ENCODE results near the gene LEMD2.
"Not testable (repeated sequence)": the region's sequence is repeated elsewhere in the genome, so short reads cannot be mapped to it uniquely, and the experiment has no call there.

LEMD2 gene

DNA sequence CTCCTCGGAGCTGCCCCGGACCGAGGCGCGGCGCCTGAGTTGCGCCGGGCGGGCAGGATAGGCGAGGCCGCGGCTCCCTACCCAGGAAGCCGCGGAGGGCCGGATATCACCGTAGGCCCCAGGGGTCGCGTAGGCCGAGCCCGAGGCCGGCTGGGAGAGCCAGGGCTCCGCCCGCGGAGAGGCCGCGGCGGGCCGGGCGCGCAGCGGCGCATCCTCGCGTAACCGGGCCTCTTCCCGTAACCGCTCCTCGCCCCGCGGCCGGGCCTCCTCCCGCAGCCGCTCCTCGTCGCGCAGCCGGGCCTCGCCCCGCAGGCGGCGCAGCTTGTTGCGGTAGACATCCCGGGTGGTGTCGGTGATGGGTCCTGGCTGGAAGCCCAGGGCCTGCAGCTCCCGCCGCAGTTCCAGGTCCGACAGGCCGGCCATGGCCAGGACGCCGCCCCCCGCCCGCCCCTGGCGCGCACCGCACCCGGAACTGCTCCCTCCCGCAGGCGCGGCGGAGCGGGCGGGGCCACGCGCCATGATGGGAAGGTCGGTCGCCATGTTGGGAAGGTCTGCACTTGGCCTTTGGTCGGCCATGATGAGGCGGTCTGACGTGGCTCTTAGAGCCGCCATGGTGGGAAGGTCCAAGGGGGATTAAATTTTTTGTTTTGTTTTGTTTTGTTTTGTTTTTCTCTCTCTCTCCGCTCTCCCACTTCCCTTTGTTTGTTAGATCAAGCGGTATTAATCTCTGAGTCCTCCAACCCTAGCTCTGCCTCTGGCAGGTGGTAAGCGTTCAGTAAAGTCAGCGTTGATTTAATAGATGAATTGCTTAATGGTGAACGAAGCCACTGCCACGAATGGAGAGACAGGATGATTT is at the start of gene LEMD2:
LEMD2 (minus strand) TSS at position 437 of the 856 bp plus-strand sequence; CDS start at position 423, 14 bp downstream.
- TF ChIP-seq, protein P1, sequence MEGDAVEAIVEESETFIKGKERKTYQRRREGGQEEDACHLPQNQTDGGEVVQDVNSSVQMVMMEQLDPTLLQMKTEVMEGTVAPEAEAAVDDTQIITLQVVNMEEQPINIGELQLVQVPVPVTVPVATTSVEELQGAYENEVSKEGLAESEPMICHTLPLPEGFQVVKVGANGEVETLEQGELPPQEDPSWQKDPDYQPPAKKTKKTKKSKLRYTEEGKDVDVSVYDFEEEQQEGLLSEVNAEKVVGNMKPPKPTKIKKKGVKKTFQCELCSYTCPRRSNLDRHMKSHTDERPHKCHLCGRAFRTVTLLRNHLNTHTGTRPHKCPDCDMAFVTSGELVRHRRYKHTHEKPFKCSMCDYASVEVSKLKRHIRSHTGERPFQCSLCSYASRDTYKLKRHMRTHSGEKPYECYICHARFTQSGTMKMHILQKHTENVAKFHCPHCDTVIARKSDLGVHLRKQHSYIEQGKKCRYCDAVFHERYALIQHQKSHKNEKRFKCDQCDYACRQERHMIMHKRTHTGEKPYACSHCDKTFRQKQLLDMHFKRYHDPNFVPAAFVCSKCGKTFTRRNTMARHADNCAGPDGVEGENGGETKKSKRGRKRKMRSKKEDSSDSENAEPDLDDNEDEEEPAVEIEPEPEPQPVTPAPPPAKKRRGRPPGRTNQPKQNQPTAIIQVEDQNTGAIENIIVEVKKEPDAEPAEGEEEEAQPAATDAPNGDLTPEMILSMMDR (IDR thresholded peaks at IDR 0.05; ENCODE audit: control insufficient read depth, extremely low read depth, insufficient read depth): no peak
- DNase-seq (ENCODE audit: low read depth): peak; percentile 77
- peak within 1 kb of the TSS; percentile 67 for H3K4me3 ChIP-seq (ENCODE audit: low read depth, low read length)

DNA sequence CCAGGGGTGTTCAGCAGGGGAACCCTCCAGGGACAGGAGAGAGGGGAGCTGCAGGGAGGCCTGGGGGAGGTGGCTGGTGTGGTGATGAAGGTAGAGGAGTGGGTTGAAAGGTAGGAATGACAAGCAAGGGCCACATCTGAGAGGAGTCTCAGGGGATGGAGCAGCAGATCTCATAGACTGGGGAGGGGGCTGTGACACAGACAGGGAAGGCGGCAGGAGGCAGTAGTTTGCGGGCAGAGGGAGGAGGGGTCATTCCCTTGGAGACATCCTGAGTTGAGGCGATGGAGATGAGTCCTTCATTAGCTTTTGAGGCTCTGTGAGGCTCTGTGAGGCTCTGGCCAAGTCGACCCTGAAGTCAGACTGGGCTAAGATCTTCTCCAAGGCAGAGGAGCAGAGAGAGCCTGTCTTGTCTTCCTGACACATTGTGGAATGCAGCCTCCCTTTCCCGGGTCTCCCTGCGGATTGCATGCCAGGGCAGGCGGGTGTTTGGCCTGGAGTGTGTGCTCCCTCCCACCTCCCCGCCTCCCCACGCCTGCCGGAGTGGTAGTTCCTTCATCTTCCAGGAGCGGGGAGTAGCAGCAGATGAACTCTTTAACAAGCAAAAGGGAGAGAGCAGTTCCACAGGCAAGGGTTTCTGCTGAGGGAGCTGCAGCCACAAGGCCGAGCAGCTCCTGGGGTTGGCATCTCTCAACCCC is 49.2 kb upstream of the LEMD2 start:
- DNase-seq (ENCODE audit: low read depth): no peak
- no peak overlapping the region for H3K4me3 ChIP-seq (ENCODE audit: low read depth, low read length)

DNA sequence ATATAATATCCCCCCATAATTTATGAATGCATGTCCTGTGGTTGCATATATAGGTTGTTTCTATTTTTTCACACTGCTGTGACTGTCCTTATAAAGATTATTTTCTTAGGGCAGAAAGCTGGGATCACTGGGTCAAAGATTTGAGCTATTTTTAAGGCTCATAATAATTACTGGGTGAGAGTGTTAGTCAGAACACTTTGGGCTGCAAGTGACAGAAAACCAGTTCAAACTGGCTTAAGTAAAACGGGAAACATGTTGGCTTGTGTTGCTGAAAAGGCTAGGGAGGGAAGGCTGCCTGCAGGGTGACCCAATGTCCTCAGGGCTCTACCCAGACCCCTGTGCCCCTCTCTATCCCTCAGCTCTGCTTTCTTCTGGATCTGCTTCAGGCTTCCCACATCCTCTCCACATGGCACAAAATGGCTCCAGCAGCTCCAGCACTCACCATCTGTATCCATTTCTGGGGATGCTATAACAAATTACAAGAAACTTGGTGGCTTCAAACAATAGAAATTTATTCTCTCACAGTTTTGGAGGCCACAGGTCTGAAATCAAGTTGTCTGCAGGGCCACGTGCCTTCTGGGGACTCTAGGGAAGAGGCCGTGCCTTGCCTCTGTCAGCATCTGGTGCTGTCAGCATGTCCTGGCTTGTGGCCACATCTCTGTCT is 48.0 kb upstream of the LEMD2 start:
- DNase-seq (ENCODE audit: low read depth): no peak
- H3K4me3 ChIP-seq (ENCODE audit: low read depth, low read length): no peak overlapping the region
- TF ChIP-seq, protein P1 (IDR thresholded peaks at IDR 0.05; ENCODE audit: control insufficient read depth, extremely low read depth, insufficient read depth): no peak

More for the DNA sequence above, 49.2 kb upstream of the LEMD2 start:
- TF ChIP-seq, protein P1 (IDR thresholded peaks at IDR 0.05; ENCODE audit: control insufficient read depth, extremely low read depth, insufficient read depth): no peak

DNA sequence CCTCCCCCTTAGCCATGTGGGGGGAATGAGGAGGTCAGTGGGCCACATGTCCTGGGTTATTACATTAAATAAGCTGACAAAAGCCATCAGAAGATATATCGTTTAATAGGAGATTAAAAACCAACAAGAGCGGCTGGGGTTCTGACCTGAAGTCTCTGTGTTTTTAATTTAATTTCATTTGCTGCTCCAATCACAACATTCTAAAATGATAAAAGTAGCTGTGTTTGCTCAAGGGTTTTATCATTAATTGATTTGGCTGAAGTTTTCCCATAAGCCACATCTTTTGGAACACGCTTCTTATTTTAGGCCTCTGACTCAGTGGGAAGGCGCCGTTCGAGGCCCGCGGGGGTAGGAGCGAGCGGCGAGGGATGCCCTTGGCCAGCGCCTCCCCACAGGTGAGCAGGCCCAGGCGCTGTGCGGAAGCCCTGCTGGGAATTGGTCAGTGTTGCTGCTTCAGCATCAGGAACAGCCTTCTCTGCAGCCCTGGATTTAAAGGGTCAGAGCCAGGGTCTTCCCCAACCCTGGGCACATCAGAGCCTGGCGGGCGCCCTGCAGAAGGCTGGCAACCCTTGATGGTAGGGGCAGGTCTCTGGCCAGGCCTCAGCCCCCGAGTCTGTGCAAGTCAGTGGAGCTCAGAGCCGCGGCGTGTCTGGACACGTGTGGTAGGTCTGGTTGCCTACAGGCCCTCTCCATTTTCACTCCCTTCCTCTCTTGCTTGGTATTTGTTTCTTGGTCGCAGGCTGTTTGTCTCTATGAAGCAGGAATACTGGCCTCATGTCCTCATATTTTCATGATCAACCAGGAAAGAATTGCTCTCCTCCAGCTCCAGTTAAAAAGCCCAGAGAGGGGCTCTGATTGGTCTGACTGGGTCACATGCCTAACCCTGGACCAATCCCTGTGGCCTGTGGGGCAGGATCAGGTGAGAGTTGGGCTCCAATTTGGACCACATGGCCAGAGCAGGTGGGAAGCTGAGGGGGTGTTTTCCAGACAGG is 45.8 kb upstream of the LEMD2 start:
- H3K4me3 ChIP-seq (ENCODE audit: low read depth, low read length): no peak overlapping the region
- DNase-seq (ENCODE audit: low read depth): no peak
- TF ChIP-seq, protein P1 (IDR thresholded peaks at IDR 0.05; ENCODE audit: control insufficient read depth, extremely low read depth, insufficient read depth): no peak

DNA sequence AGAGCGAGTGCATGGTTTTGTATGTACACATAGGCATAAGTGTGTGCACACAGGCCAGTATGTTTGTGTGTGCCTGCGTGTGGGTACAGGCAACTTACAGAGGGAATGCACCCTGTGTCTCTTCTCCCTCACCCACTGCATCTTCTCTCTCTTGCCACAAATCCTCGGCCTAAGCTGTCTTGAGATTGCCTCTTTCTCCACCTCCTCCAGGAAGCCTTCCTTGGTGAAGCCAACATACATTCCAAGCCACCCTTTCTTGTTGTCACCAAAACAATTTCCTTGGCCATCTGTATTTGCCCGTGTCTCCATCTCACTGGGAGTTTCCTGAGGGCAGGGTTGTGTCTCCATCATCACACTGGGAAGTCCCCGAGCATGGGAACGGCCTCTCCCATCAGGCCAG is 44.7 kb upstream of the LEMD2 start:
- TF ChIP-seq, protein P1 (IDR thresholded peaks at IDR 0.05; ENCODE audit: control insufficient read depth, extremely low read depth, insufficient read depth): no peak
- DNase-seq (ENCODE audit: low read depth): no peak
- no peak overlapping the region for H3K4me3 ChIP-seq (ENCODE audit: low read depth, low read length)

DNA sequence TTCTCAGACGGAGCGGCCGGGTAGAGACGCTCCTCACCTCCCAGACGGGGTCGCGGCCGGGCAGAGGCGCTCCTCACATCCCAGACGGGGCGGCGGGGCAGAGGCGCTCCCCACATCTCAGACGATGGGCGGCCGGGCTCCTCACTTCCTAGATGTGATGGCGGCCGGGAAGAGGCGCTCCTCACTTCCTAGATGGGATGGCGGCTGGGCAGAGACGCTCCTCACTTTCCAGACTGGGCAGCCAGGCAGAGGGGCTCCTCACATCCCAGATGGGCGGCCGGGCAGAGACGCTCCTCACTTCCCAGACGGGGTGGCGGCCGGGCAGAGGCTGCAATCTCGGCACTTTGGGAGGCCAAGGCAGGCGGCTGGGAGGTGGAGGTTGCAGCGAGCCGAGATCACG is 43.9 kb upstream of the LEMD2 start:
- DNase-seq (ENCODE audit: low read depth); H3K4me3 ChIP-seq (ENCODE audit: low read depth, low read length): not testable (repeated sequence)

DNA sequence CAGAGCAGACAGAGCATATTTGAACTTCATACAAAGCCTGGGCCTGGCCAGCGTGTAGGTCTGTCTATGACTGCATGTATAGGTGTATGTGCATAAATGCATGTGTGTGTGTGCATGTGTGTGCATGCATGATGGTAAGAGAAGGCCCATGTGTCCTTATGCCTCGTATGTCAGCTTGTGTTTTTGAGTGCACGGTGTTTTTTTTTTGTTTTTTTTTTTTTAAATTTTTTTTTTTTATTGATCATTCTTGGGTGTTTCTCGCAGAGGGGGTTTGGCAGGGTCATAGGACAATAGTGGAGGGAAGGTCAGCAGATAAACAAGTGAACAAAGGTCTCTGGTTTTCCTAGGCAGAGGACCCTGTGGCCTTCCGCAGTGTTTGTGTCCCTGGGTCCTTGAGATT is 42.8 kb upstream of the LEMD2 start:
- H3K4me3 ChIP-seq (ENCODE audit: low read depth, low read length); DNase-seq (ENCODE audit: low read depth): not testable (repeated sequence)

Measured in LNCaP clone FGC (cell line).